Lung microvascular endothelial cell (primary cell): ENCODE data around the gene PTGFRN. TPM values are rescaled to one million over a fixed set of nuclear protein-coding genes. Genes with fewer than 3 reads are reported as not detected.
"Not testable (repeated sequence)": the region's sequence is repeated elsewhere in the genome, so short reads cannot be mapped to it uniquely, and the experiment has no call there.

Experiments
- DNase-seq, 2 donors: peaks; one replicate each; pipeline versions ENCODE4 v3.0.0 to v3.0.0-alpha.2; 2010; ENCODE audit warnings: low read depth in 2 of 2
- total RNA-seq: library from RNA; depleted of rRNA; stranded (reverse); fragments of >200 nt; gene quantifications from 2 replicates; pipeline ENCODE4 v1.2.1, GENCODE V29; 2014

PTGFRN gene
- 98.2 and 146 TPM in 2 replicates for total RNA-seq

DNA sequence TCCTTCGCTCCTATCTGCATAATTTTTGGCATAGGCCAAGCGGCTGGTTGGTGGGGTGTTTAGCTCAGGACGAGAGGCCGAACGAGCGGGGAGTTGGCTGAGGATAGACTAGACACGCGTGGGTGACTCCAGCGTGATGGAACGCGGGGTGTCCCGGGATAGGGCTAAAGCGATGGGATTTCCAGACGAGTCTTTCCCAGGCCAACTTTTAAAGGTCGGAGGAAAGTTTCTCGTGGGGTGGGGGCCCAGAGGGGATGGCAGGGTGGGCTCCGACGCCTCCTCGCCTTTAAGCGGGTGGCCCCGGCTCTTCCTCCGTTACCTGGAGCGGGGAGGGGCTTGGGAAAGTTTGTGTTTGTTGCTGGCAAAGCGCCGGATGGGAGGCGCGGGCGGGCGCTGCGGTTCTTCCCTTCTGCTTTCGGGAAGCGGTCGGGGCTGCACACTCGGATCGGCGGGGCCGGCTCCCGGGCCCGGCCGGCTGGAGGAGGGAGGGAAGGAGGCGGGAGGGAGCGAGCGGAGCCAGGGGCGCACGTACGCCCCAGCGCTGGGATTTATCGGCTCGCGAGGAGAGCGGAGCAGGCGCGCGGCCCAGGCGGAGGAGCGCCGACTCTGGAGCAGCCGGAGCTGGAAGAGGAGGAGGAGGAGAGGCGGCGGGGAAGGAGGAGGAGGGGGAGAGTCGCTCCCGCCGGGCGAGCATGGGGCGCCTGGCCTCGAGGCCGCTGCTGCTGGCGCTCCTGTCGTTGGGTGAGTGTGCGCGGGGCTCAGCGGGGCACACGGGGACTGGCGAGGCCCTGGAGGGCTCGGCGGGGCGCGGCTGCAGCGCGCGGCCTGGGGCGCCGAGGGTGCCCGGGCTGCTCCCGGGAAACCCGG is at the start of gene PTGFRN:
PTGFRN (plus strand) TSS at position 405 of the 867 bp plus-strand sequence; CDS start at position 693, 288 bp downstream.
- peak; percentile 16 to 55 for DNase-seq

- not testable (repeated sequence) for DNase-seq
These were observed 49.5 kb upstream of the PTGFRN start for GRCh38 chr1:116860167-116860566.

DNA sequence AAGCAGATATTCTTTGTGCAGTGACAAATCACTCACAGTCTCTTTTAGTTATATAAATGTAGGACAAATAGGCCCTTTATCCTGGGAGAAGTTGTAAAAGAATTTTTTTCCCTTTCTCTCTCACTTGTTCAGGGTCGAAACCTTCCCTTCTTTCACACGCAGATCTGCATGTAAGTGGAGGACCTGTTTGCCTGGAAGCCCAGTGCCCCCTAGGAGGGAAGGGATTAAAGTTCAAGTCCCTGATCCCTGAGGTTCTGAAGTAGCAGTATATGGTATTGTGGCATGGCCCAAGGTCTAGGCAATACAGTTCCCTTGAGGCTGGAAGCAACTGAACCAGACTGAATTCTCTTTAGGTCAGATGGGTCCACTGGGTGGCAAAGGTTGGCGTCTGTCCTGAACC is 48.6 kb upstream of the PTGFRN start:
- DNase-seq: no peak

DNA sequence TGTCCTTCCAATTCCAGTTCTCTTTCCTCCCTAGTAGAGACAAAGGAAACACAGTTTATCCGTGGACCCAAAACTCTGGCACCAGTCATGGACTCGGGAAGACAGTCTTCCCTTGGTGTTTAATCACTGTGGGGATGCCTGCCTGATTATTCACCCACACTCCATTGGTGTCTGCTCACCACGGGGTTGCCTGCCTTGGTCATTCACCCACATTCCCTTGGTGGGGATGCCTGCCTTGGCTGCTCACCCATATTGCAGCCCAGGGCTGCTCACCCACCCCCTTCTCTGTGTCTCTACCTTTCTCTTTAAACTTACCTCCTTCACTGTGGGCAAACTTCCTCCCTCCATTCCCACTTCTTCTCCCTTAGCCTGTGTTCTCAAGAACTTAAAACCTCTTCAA is 46.7 kb upstream of the PTGFRN start:
- not testable (repeated sequence) for DNase-seq

DNA sequence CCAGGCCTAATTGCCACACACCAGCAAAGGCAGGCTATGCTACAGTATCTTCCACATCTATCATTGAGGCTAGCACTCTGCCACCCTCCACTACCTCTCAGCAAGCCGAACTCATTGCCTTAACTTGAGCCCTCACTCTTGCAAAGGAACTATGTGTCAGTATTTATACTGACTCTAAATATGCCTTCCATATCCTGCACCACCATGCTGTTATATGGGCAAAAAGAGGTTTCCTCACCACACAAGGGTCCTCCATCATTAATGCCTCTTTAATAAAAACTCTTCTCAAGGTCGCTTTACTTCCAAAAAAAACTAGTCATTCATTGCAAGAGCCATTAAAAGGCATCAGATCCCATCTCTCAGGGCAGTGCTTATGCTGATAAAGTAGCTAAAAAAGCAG is 43.2 kb upstream of the PTGFRN start:
- DNase-seq: not testable (repeated sequence)

- no peak for DNase-seq
These were observed 41.3 kb upstream of the PTGFRN start for GRCh38 chr1:116868385-116868784.

- DNase-seq: no peak
These were observed 40.1 kb upstream of the PTGFRN start for GRCh38 chr1:116869611-116870010.

DNA sequence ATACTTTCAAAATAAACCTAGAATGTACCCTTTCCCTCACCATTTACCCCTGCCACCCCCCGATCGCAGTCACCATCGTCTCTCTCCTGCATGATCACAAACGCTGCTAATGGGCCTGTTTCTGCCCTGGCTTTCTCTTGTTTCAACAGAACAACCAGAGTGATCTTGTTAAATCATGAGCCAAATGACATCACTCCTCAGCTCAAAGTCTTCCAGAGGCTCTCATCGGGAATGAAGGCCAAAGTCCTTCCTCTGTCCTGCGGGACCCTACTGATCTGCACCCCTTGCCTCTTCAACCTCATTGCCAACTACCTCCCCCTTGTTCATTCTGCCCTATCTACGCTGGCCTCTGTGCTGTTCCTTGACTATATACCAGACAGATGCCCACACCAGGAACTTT is 39.4 kb upstream of the PTGFRN start:
- no peak for DNase-seq

DNA sequence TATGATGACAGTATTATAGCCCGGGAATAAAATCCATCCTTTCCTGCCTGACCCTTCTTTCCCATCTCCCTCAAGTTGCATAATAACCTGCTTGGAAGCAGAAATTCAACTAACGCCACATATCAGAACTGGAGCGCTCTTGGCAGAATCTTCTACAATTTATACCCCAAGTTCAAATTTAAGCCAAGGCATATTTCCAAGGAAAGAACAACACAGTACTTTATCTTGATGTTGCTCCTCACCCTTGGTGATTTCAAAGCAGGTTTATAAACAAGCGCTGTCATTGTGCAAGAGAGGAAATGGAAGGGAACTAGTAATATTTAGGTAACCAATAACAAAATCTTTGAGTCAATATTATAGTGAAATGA is 38.0 kb upstream of the PTGFRN start:
- DNase-seq: peak; percentile 14 to 27

DNA sequence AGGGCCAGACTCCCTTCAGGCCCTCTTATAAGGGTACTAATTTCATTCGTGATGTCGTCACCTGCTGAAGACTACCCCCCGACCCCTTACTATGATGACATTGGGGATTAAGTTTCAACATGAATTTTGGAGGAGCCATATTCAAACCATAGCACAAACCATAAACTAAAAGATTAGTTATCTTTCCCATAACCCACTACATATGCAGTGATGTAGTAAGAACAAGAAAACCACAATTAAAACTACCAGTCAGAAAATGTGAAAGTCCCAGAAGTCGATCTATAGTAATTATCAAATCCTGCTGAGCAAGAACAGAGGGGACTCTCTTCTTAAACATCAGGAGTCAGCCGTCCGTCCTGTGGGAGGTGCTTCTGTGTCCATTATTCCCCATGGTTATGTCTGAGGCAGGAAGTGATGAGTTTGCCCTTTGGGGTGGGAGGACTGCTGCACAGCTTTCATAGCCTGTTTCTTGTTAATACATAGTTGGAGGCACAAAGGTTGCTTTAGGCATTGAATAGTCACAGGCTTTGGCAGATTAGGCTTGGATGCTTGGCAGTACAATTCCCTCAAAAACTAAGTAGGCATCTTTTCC is 35.9 kb upstream of the PTGFRN start:
- DNase-seq: peak; percentile 37 to 46

DNA sequence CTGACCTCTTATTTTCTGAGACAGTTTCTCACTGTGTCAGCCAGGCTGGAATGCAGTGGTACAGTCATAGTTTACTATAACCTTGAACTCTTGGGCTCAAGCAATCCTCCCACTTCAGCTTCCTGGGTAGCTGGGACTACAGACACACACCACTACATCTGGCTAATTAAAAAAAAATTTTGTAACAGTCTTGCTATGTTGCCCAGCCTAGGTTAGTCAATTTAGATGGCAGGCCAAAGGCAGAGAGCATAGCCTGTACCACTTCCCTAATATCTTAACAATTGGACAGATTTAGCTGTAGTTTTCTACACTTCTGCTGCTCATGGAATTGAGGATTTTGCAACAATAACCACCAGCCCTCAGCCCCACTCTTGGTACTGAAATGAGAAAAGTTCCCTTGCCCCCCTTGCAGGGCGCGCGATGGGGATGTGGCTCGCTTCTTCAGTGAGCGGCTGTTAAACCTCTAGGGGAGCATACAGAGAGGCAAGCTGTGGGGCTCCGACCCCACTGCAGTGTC is 34.9 kb upstream of the PTGFRN start:
- no peak for DNase-seq

GRCh38 chr1:116875391-116875790 is 34.3 kb upstream of the PTGFRN start:
- no peak for DNase-seq

GRCh38 chr1:116875946-116876345 is 33.8 kb upstream of the PTGFRN start:
- not testable (repeated sequence) for DNase-seq

DNA sequence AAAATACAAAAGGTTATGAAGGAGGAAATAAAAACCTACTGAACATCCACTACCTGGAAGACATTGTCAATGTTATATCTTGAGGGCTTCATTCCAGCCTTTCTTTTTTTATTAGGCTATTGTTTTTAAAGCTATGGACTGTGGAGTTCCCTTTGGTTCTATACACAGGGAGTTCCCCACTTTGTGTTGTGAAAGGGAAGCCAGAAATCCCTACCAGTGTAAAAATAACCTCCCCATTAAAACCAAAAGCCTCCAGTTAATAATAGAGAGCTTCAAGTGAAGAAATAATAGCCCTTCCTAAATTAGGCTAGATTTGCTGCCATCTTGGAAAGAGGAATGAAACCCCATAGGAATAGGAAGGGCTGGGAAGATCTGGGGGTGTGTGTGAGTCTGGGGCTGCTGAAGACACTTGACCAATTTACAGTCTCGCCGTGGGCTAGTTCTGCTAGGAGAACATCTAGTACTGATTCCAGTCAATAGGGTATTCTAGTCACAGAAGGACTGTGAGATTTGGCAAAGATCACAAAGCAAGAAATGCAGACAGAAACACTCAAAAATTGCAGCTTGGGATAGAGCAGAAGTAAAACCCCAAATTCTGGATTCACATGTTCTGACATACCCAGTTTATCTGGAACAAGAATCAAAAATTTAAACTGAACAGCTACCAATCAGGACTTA is 32.4 kb upstream of the PTGFRN start:
- DNase-seq: peak in 1 of 2 donors; percentile 46

DNA sequence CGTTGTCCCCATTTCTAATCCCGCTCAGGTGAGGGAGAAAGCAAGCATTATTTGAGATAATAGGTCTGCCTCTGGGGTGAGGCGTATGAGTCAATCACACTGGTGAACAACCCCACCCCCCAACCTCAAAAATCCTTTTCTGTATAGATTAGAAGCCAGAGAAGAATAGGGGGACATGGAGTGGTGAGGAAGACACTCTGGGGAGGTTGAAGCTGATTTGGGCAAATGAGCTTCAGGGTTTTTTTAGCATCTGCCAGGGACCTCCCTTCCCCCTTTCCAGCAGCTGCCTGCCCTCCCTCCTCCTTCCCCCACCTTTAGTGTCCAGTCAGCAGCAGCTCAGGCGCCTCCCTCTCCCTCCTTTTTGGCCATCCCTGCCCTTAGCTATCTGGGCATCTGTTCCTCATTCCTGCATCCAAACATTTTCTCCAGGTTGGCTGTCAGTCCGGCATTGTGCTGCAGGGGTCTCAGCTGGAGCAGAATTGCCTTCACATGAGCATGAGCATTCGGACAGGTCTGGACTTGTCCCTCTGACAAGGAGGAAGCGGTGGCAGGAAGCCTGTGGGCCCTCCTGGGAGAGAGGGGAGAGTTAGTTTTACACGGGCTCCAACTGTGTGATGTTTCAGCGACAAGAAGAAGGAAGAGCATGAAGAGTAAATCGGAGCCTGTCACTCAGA is 30.8 kb upstream of the PTGFRN start:
- DNase-seq: peak; percentile 75 to 77

GRCh38 chr1:116879478-116880133 is 30.1 kb upstream of the PTGFRN start:
- no peak for DNase-seq

GRCh38 chr1:116880917-116881316 is 28.8 kb upstream of the PTGFRN start:
- DNase-seq: no peak

GRCh38 chr1:116881879-116882520 is 27.7 kb upstream of the PTGFRN start:
- peak; percentile 9 to 43 for DNase-seq

DNA sequence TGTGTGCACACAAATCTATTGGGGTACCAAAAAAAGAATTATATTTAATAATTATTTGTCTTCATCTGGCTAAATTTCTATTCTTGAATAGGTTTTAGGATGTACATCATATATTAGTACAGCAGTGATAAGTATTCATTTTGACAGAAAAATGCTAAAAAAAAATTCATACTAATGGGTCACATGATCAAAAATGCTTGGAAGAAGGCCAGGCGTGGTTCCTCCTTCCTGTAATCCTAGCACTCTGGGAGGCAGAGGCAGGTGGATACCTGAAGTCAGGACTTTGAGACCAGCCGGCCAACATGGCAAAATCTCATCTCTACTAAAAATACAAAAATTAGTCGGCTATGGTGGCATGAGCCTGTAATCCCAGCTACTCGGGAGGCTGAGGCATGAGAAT is 26.9 kb upstream of the PTGFRN start:
- DNase-seq: no peak

DNA sequence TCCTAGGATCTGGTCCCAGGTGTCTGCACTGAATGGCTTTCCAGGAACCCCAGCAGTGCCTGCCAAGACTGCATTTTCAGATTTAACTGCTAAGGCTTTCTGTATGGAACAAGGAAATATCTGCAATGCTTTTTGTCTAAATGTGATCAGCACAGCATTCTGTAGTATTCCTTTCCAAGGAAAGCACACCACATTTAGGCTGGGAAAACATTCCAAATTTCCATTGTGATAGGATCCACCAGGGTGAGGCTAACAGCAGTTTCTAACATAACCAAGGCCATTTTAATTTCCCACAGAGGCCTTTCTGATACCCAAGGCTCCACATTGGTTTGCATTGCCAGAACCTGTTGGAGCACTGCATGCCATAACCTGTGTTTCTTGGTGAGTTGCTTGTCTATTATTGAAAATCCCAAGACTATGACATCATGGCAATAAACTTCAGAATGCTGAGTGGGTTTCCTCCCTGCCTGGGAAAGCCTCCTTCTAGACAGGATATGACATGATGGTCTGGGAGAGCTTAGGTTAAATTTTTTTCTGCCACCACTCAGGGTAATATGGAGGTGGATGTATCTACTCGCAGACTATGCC is 23.3 kb upstream of the PTGFRN start:
- DNase-seq: peak in 1 of 2 donors; percentile 88
